GM19025 (cell line): ENCODE data around the gene FRYL.

ENCODE experiments used
- ATAC-seq: cut with Tn5 transposase; IDR thresholded peaks from one replicate; pipeline ENCODE4 v1.9.1; 2021; ENCODE audit warnings: mild to moderate bottlenecking, low read depth, moderate library complexity; ENCODE audit not compliant: unreplicated experiment

Gene FRYL

GRCh38 chr4:48503233-48504025 is 276.6 kb downstream of the FRYL start:
- ATAC-seq: no peak

- peak; percentile 67 for ATAC-seq
Observed at GRCh38 chr4:48499551-48500066, 280.5 kb downstream of the FRYL start.

DNA sequence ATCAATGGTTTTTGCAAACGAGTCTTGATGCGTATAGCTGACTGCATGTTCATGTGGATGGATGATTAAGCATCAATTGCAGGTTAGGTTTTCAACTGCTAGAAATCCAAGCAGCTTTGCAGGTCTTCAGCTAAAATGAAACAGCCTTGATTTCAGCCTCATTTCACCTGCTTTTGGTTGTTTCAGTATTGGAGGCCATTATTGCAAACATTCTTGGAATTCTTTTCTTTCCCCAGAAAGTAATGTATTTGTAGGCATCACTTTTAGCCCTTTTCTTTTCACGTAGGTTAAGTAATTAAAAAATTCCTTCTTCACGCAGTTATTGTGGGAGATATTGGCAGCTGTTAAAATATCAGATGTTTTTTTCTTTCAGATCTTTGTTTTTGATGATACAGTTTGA is 281.2 kb downstream of the FRYL start:
- no peak for ATAC-seq

GRCh38 chr4:48495941-48496340 is 284.1 kb downstream of the FRYL start:
- ATAC-seq: no peak

GRCh38 chr4:48493452-48494100 is 286.5 kb downstream of the FRYL start:
- no peak for ATAC-seq

- ATAC-seq: no peak
Observed at GRCh38 chr4:48491514-48492176, 288.4 kb downstream of the FRYL start.

- no peak for ATAC-seq
Observed at GRCh38 chr4:48490680-48491513, 289.2 kb downstream of the FRYL start.

DNA sequence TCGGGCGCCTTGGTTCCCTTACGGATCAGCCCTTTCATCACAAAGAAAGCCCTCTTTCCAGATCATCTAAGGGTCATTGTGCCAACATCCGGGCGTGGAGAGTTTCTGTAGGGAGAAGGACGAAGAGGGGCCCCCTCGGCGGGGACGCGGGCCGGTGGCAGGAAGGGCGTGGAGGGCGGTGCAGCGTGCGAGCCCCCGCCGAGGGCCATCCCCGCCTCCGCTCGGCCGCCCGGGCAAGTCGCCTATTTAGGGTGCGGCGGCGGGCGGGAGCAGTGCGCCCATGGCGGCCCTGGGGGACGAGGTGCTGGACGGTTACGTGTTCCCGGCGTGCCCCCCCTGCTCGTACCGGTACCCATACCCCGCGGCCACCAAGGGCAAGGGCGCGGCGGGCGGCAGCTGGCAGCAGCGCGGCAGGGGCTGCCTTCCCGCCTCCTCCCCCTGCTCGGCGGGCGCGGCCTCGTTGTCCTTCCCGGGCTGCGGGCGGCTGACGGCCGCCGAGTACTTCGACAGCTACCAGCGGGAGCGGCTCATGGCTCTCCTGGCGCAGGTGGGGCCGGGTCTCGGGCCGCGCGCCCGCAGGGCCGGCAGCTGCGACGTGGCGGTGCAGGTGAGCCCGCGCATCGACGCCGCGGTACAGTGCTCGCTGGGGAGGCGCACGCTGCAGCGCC is 289.9 kb downstream of the FRYL start, which contains the start of gene ZAR1:
ZAR1 (plus strand) TSS at position 241 of the 668 bp plus-strand sequence; CDS start at position 281, 40 bp downstream.
- no peak for ATAC-seq

DNA sequence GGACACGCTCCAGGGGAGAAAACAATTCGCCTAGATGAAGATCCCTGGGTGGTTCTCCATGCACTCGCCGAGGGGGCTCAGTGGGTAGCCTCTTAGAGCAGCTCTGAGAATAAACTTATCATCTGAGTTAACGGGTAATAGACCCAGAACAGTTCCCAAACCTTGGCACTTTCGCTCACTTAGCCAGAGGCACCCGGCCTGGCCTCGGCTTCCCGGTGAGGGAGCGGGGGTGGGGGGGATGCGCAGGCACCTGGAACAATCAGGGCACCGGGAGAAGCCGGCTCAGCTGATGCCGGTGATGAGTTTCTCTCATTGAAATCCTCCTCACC is 290.4 kb downstream of the FRYL start:
- ATAC-seq: no peak

- ATAC-seq: no peak
Observed at GRCh38 chr4:48484494-48485168, 295.4 kb downstream of the FRYL start.

DNA sequence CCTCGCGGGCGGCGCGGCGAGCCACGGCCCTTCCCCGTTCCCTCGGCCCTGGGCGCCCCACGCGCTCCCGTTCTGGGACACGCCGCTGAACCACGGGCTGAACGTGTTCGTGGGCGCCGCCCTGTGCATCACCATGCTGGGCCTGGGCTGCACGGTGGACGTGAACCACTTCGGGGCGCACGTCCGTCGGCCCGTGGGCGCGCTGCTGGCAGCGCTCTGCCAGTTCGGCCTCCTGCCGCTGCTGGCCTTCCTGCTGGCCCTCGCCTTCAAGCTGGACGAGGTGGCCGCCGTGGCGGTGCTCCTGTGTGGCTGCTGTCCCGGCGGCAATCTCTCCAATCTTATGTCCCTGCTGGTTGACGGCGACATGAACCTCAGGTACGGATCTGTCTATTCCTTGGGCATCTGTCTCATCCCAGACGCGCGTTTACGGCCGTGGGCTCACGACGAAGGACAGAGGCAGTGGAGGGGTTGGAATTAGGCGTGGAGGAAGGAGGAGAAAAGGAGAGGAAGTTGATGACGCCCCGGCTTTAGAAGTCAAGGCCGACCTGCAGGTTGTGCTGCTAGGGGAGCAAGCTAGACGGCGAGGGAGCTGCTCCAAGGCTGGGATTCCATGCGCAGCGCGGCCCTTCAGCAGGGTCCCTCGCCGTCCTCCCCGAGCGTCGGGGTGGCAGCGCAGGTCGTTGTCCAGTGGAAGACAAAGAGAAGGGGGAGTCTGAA is 296.1 kb downstream of the FRYL start:
- peak; percentile 12 for ATAC-seq

GRCh38 chr4:48483006-48483776 is 296.9 kb downstream of the FRYL start, which contains the start of gene SLC10A4:
Gene SLC10A4, plus strand, starts transcription at chr4:48483343. Its CDS starts 219 bp downstream, at chr4:48483562.
- peak; percentile 52 for ATAC-seq

GRCh38 chr4:48481581-48481980 is 298.5 kb downstream of the FRYL start:
- no peak for ATAC-seq

DNA sequence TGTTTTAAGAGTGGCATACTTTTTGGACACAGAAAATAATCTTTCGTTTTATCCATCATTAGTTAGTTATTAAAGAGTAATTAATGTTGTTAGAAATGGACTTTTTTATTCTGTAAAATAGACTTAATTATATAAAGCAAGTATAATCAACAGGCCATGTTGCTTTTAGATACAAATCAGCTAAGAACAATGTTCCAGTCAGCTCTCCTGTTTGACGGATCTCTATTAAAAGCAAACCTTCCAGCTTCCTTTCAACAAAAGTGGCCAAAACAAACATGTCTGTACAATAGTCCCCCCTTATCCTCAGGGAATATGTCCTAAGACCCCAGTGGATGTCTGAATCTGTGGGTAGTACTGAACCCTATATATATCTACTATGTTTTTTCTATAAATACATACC is 301.8 kb downstream of the FRYL start:
- no peak for ATAC-seq

- ATAC-seq: no peak
Observed at GRCh38 chr4:48475770-48476169, 304.3 kb downstream of the FRYL start.

DNA sequence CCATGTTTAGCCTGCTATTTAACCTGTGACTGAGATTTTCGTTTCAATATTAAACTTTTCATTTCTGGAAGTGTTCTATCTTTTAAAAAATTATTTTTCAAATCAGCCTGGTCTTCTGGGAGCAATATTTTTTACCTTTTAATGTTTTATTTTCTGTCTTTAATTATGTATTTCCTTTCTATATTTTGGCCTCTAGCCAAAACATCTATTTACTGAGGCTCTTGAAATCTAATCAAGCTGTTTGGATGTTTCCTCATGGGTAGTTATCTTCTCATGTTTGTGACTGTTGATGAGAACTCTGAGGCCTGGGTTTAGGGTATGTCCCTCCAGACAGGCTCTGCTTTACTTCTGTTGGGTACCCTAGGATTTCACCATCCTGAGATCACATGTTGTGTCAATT is 307.3 kb downstream of the FRYL start:
- ATAC-seq: no peak

- ATAC-seq: no peak
Observed at GRCh38 chr4:48470570-48470969, 309.5 kb downstream of the FRYL start.

GRCh38 chr4:48470137-48470536 is 309.9 kb downstream of the FRYL start:
- ATAC-seq: no peak
